Measurements from ENCODE around the gene MAP4K4.

GRCh38 chr2:101843471-101843870 is 146.0 kb downstream of the MAP4K4 start:
- no peak for TF ChIP-seq CTCF (IDR thresholded peaks at IDR 0.05; ENCODE audit: borderline replicate concordance, extremely low read depth, low read length, poor library complexity, severe bottlenecking)
- no peak for TF ChIP-seq EZH2 (IDR thresholded peaks at IDR 0.05; ENCODE audit: borderline replicate concordance, low read depth, low read length, severe bottlenecking)

Data from DND-41 (cell line).